ENCODE results near the gene GUCY1A2. TPM values are rescaled to one million over a fixed set of nuclear protein-coding genes. Genes with fewer than 3 reads are reported as not detected.

GUCY1A2 gene
- polyA plus RNA-seq, 1 donor (not counting 4 experiments of a cell fraction or from before 2014, with no cell fraction given): not detected

DNA sequence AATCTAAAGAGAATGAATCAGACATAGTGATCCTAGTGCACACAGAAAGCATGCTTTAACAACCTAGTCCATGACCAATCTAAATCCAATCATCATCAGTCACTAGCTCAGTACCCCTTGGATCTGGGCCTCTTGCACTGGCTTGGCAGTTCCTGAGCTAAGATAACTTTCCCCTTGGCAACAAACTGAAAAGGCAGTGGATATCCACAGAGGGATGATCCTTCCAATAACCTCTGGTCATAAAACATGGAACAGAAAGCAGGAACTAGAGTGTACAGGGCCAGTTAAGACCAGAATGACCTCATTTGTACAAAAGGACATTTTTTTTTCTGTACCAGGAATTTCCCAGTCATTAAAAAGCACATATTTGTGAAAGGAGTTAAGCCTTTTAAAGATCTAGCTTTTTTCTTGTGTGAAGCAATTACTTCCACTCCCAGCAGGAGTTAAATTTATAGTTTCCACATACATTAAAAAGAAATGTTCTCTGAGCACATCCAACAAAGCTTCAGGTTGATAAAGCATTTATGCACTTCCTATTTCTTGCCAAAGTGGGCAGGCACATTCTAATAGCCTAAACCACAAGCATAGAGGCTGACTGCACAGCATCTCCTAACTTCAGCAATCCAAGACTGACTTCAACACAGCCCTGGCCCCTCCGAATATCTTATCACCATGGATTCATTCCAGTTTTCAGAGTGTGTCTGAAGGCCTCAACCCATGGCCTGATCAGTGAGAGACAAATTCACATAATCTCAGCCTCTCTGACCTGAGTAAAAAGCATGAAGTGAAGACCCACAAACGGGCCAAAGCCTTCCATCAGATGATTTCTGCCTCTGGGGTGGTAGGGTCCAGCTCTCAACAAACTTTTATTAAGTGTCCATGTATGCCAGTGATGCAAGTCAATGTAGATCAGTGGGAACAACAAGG, 29.9 kb downstream of the GUCY1A2 start:
- Histone ChIP-seq H3K4me2 (ENCODE audit: control insufficient read depth, extremely low read depth, insufficient read depth, low read depth, low read length) (no peak overlapping the region), H2AFZ (ENCODE audit: control insufficient read depth, low read length) (no peak overlapping the region), H3K9me1 (ENCODE audit: control insufficient read depth, extremely low read depth, insufficient read depth, low read length) (no peaks in the 10 kb centered on the region), H3K79me2 (ENCODE audit: control insufficient read depth, insufficient read depth, low read length) (no peaks in the 10 kb centered on the region), H3K9me3 (ENCODE audit: control insufficient read depth, low read depth, low read length) (no peaks in the 10 kb centered on the region), H3K27me3 (ENCODE audit: control insufficient read depth, extremely low read depth, insufficient read depth, low read length) (no peaks in the 10 kb centered on the region), H3K9ac (ENCODE audit: control insufficient read depth, extremely low read depth, insufficient read depth, low read length) (no peak overlapping the region), H4K20me1 (ENCODE audit: control insufficient read depth, extremely low read depth, insufficient read depth, low read length) (no peaks in the 10 kb centered on the region), H3K4me1 (ENCODE audit: control insufficient read depth, extremely low read depth, insufficient read depth, low read length) (no peaks in the 10 kb centered on the region), H3K4me3 (ENCODE audit: control insufficient read depth in 2 of 3, extremely low read depth in 1 of 3, insufficient read depth in 2 of 3, low read depth in 1 of 3, low read length in 3 of 3) (no peak overlapping the region), H3K27ac (ENCODE audit: control insufficient read depth, insufficient read depth, low read length) (no peak overlapping the region), H3K36me3 (ENCODE audit: control insufficient read depth in 2 of 2, extremely low read depth in 1 of 2, insufficient read depth in 2 of 2, low read length in 2 of 2) (no peaks in the 10 kb centered on the region)
- DNase-seq (ENCODE audit: low read depth, low spot score) (no peak), FAIRE-seq (no peak)
- TF ChIP-seq CTCF (optimal IDR thresholded peaks at IDR 0.05 in 1 of 3, IDR thresholded peaks at IDR 0.05 in 1 of 3, conservative IDR thresholded peaks at IDR 0.05 in 1 of 3; ENCODE audit: extremely low read depth in 1 of 3, insufficient read depth in 2 of 3, low read length in 3 of 3): no peak
- no peak for TF ChIP-seq EZH2 (IDR thresholded peaks at IDR 0.05; ENCODE audit: low read length)
- dilution Hi-C loops (cut with MboI; ENCODE audit: extremely low pct_ligation_motif_present, low sequenced_read_pairs): no loop called here

GRCh38 chr11:106986673-106987072, 31.6 kb downstream of the GUCY1A2 start:
- DNase-seq (ENCODE audit: low read depth, low spot score) (no peak), FAIRE-seq (no peak)
- Histone ChIP-seq H3K79me2 (ENCODE audit: control insufficient read depth, insufficient read depth, low read length) (no peaks in the 10 kb centered on the region), H3K9me3 (ENCODE audit: control insufficient read depth, low read depth, low read length) (no peaks in the 10 kb centered on the region), H3K4me3 (ENCODE audit: control insufficient read depth in 2 of 3, extremely low read depth in 1 of 3, insufficient read depth in 2 of 3, low read depth in 1 of 3, low read length in 3 of 3) (no peak overlapping the region), H3K27me3 (ENCODE audit: control insufficient read depth, extremely low read depth, insufficient read depth, low read length) (no peaks in the 10 kb centered on the region), H3K4me2 (ENCODE audit: control insufficient read depth, extremely low read depth, insufficient read depth, low read depth, low read length) (no peak overlapping the region), H4K20me1 (ENCODE audit: control insufficient read depth, extremely low read depth, insufficient read depth, low read length) (no peaks in the 10 kb centered on the region), H3K9ac (ENCODE audit: control insufficient read depth, extremely low read depth, insufficient read depth, low read length) (no peak overlapping the region), H3K36me3 (ENCODE audit: control insufficient read depth in 2 of 2, extremely low read depth in 1 of 2, insufficient read depth in 2 of 2, low read length in 2 of 2) (no peaks in the 10 kb centered on the region), H3K4me1 (ENCODE audit: control insufficient read depth, extremely low read depth, insufficient read depth, low read length) (no peaks in the 10 kb centered on the region), H2AFZ (ENCODE audit: control insufficient read depth, low read length) (no peak overlapping the region), H3K27ac (ENCODE audit: control insufficient read depth, insufficient read depth, low read length) (no peak overlapping the region), H3K9me1 (ENCODE audit: control insufficient read depth, extremely low read depth, insufficient read depth, low read length) (no peaks in the 10 kb centered on the region)
- dilution Hi-C loops (cut with MboI; ENCODE audit: extremely low pct_ligation_motif_present, low sequenced_read_pairs): no loop called here
- no peak for TF ChIP-seq CTCF (optimal IDR thresholded peaks at IDR 0.05 in 1 of 3, IDR thresholded peaks at IDR 0.05 in 1 of 3, conservative IDR thresholded peaks at IDR 0.05 in 1 of 3; ENCODE audit: extremely low read depth in 1 of 3, insufficient read depth in 2 of 3, low read length in 3 of 3)
- no peak for TF ChIP-seq EZH2 (IDR thresholded peaks at IDR 0.05; ENCODE audit: low read length)

Data from keratinocyte (primary cell).